ENCODE results near the gene KCNK5. TPM values are rescaled to one million over a fixed set of nuclear protein-coding genes. Genes with fewer than 3 reads are reported as not detected.

KCNK5 gene
- polyA plus RNA-seq, 3 donors, result 0.09 TPM; not detected in 2

DNA sequence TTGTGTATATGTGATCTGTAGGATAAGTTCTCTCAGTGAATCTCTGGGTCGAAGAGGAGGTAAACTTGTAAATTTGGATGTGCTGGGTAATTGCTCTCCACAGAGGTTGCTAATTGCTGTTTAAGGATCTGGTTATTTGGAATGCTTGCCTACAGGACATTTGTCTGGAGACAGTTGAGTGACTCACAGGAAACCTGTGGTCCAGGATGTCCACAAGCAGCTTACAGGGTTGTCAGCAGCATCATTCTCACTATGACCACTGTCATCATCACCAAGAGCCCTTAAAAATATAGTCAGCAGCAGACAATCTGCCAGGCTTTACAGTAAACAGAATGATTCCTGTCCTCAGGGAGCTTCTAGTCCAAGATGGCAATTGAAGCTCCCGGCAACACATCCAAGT, 31.2 kb upstream of the KCNK5 start:
- DNase-seq, result no peak
- Histone ChIP-seq H3K27me3 (ENCODE audit: control insufficient read depth in 2 of 2, insufficient read depth in 2 of 2, low read length in 2 of 2) (no peaks in the 10 kb centered on the region), H3K27ac (ENCODE audit: low read depth in 1 of 2, low read length in 2 of 2) (no peak overlapping the region), H4K20me1 (ENCODE audit: insufficient read depth, low read length) (no peaks in the 10 kb centered on the region), H3K4me1 (ENCODE audit: control insufficient read depth in 1 of 2, insufficient read depth in 2 of 2, low read length in 2 of 2) (peaks cover 7 to 12% of the 10 kb centered on the region in 2 donors), H3K4me2 (replicated peaks; ENCODE audit: extremely low read depth, low read length, poor library complexity, severe bottlenecking) (no peak overlapping the region), H3K79me2 (ENCODE audit: insufficient read depth, low read length) (no peaks in the 10 kb centered on the region), H3K9ac (ENCODE audit: insufficient read depth, low read length, poor library complexity, severe bottlenecking) (no peak overlapping the region), H2AFZ (ENCODE audit: insufficient read depth, low read depth, low read length, poor library complexity, severe bottlenecking) (no peak overlapping the region), H3K36me3 (replicated peaks in 1 of 2; ENCODE audit: control insufficient read depth in 1 of 2, insufficient read depth in 2 of 2, low read length in 2 of 2) (no peaks in the 10 kb centered on the region), H3K4me3 (replicated peaks in 1 of 3; ENCODE audit: low read depth in 2 of 3, low read length in 3 of 3) (no peak overlapping the region), H3K9me3 (replicated peaks in 1 of 2; ENCODE audit: control insufficient read depth in 1 of 2, insufficient read depth in 1 of 2, low read length in 2 of 2) (no peaks in the 10 kb centered on the region)
- TF ChIP-seq, protein P1, sequence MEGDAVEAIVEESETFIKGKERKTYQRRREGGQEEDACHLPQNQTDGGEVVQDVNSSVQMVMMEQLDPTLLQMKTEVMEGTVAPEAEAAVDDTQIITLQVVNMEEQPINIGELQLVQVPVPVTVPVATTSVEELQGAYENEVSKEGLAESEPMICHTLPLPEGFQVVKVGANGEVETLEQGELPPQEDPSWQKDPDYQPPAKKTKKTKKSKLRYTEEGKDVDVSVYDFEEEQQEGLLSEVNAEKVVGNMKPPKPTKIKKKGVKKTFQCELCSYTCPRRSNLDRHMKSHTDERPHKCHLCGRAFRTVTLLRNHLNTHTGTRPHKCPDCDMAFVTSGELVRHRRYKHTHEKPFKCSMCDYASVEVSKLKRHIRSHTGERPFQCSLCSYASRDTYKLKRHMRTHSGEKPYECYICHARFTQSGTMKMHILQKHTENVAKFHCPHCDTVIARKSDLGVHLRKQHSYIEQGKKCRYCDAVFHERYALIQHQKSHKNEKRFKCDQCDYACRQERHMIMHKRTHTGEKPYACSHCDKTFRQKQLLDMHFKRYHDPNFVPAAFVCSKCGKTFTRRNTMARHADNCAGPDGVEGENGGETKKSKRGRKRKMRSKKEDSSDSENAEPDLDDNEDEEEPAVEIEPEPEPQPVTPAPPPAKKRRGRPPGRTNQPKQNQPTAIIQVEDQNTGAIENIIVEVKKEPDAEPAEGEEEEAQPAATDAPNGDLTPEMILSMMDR (IDR thresholded peaks at IDR 0.05), result no peak
- Mint-ChIP-seq H3K27ac (no peak overlapping the region), H3K36me3 (no peaks in the 10 kb centered on the region), H3K4me1 (peaks cover 10% of the 10 kb centered on the region), H3K4me3 (no peak overlapping the region), H3K9me3 (peaks cover 0 to 3% (median 0%) of the 10 kb centered on the region in 7 donors), H3K27me3 (ENCODE audit: low read depth in 3 of 3) (peaks cover 0 to 3% (median 1%) of the 10 kb centered on the region in 3 donors)
- intact Hi-C loops (cut with micrococcal nuclease), result no loop called here
- WGBS (ENCODE audit: insufficient coverage), result 100% methylated on average over 1 of the region's 2 CpGs

DNA sequence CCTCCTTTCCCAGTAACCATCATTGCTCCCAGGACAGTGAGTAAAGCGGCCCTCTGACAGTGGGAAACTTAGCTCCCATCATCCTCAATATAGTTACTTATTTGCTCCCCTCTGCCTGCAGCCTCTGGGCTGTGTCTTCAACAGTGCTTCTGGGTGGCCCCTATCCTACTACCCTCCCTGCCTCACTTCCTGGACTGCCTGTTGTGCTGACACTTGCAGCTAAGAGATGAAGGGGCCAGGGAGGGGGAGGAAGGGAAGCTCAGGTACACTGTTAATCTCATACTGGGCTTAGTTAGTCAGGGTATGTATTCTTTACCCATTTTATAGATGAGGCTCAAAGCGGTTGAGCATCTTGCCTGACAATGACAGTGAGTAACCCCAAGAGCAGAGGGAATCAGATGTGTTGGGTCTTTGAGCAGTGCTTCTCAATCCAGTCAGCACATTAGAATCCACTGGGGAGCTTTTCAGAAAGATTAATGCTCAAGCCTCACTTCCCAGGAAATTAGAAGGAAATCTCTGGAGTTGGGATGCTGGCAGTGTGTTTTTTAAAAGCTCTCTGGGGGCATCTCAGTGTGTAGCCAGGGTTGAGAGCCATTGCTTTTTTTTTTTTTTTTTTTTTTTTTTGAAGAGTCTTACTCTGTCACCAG, 27.1 kb upstream of the KCNK5 start:
- H3K27ac Mint-ChIP-seq, result no peak overlapping the region

More for the DNA sequence above, 27.1 kb upstream of the KCNK5 start:
- Histone ChIP-seq H3K4me1 (ENCODE audit: control insufficient read depth in 1 of 2, insufficient read depth in 2 of 2, low read length in 2 of 2) (no peaks in the 10 kb centered on the region), H3K79me2 (ENCODE audit: insufficient read depth, low read length) (no peaks in the 10 kb centered on the region), H3K4me3 (replicated peaks in 1 of 3; ENCODE audit: low read depth in 2 of 3, low read length in 3 of 3) (no peak overlapping the region), H3K4me2 (replicated peaks; ENCODE audit: extremely low read depth, low read length, poor library complexity, severe bottlenecking) (no peak overlapping the region), H3K36me3 (replicated peaks in 1 of 2; ENCODE audit: control insufficient read depth in 1 of 2, insufficient read depth in 2 of 2, low read length in 2 of 2) (no peaks in the 10 kb centered on the region), H2AFZ (ENCODE audit: insufficient read depth, low read depth, low read length, poor library complexity, severe bottlenecking) (no peak overlapping the region), H3K9ac (ENCODE audit: insufficient read depth, low read length, poor library complexity, severe bottlenecking) (no peak overlapping the region), H3K27me3 (ENCODE audit: control insufficient read depth in 2 of 2, insufficient read depth in 2 of 2, low read length in 2 of 2) (no peaks in the 10 kb centered on the region), H4K20me1 (ENCODE audit: insufficient read depth, low read length) (no peaks in the 10 kb centered on the region), H3K9me3 (replicated peaks in 1 of 2; ENCODE audit: control insufficient read depth in 1 of 2, insufficient read depth in 1 of 2, low read length in 2 of 2) (no peaks in the 10 kb centered on the region), H3K27ac (ENCODE audit: low read depth in 1 of 2, low read length in 2 of 2) (no peak overlapping the region)
- DNase-seq, result no peak
- 92% methylated on average over 1 of the region's 2 CpGs for WGBS (ENCODE audit: insufficient coverage)
- H3K4me3 Mint-ChIP-seq, result no peak overlapping the region
- H3K9me3 Mint-ChIP-seq, result peaks cover 0 to 8% (median 3%) of the 10 kb centered on the region in 7 donors
- TF ChIP-seq, protein P1 (IDR thresholded peaks at IDR 0.05), result no peak
- no peaks in the 10 kb centered on the region for H3K36me3 Mint-ChIP-seq
- intact Hi-C loops (cut with micrococcal nuclease), result no loop called here
- peaks cover 3 to 7% (median 6%) of the 10 kb centered on the region in 3 donors for H3K27me3 Mint-ChIP-seq (ENCODE audit: low read depth in 3 of 3)
- H3K4me1 Mint-ChIP-seq, result no peaks in the 10 kb centered on the region
